ENCODE measurements around the gene PRR14.

GRCh38 chr16:30669026-30669902, 18.5 kb downstream of the PRR14 start:
- TF ChIP-seq EZH2phosphoT487 (IDR thresholded peaks at IDR 0.05; ENCODE audit: borderline replicate concordance) = no peak
- no peak for TF ChIP-seq CTCF (conservative IDR thresholded peaks at IDR 0.05; ENCODE audit: low read length)

Data from Loucy (cell line).